Vagina (tissue), 2 donors: ENCODE measurements around the gene TAF4B. TPM values are rescaled to one million over a fixed set of nuclear protein-coding genes. Genes with fewer than 3 reads are reported as not detected.
"Not testable (repeated sequence)": the region's sequence is repeated elsewhere in the genome, so short reads cannot be mapped to it uniquely, and the experiment has no call there.

Source experiments
- DNase-seq, 2 donors: peaks; one replicate each; pipeline ENCODE4 v3.0.0-alpha.2; 2017; ENCODE audit errors: extremely low spot score in 2 of 2
- H3K27ac ChIP-seq: fragments of 200-600 bp; sonication (generic); one replicate; pipeline ENCODE4 v1.5.1; 2019
- H3K27me3 ChIP-seq: fragments of 200-600 bp; sonication (generic); one replicate; pipeline ENCODE4 v1.5.1; 2019
- H3K36me3 ChIP-seq, 2 donors: fragments of 200-600 bp; sonication (generic); one replicate each; pipeline ENCODE4 v1.5.1; 2017 to 2019
- H3K4me1 ChIP-seq: fragments of 200-600 bp; sonication (generic); one replicate; pipeline ENCODE4 v1.5.1; 2019
- H3K4me3 ChIP-seq, 2 donors: fragments of 200-600 bp; sonication (generic); 1 replicate in 1 of 2; 2 replicates in 1 of 2; pipeline ENCODE4 v1.5.1; 2016 to 2019
- H3K9me3 ChIP-seq: fragments of 200-600 bp; sonication (generic); one replicate; pipeline ENCODE4 v1.5.1; 2019
- POLR2A ChIP-seq, 2 donors: fragments of 450-650 bp; IDR thresholded peaks; one replicate each; pipeline ENCODE4 v1.6.1; 2017; ENCODE audit warnings: antibody characterized with exemption in 2 of 2, mild to moderate bottlenecking in 2 of 2, moderate library complexity in 2 of 2
- POLR2AphosphoS5 ChIP-seq, 2 donors: sonication (generic); formaldehyde crosslinking; IDR thresholded peaks; one replicate each; pipeline ENCODE4 v1.9.0; 2017; ENCODE audit warnings: antibody characterized with exemption in 2 of 2, mild to moderate bottlenecking in 2 of 2, low read depth in 1 of 2; ENCODE audit not compliant: insufficient read depth in 1 of 2
- intact Hi-C: fragments of 100-400 bp; cut with DNase I; formaldehyde crosslinking; loops from one replicate; pipeline ENCODE4 v1.15.1; 2023
- total RNA-seq: library from RNA; depleted of rRNA; stranded (reverse); fragments of >200 nt; gene quantifications from one replicate; pipeline ENCODE4 v1.2.3, GENCODE V29; 2016
- TF ChIP-seq, protein P1 (sequence below), 3 experiments: fragments of 450-650 bp in 2 of 3; fragments of 200-600 bp in 1 of 3; sonication (generic) in 1 of 3; IDR thresholded peaks; one replicate each; pipeline ENCODE4 v1.5.1; 2017 to 2019; ENCODE audit warnings: antibody characterized with exemption in 3 of 3, mild to moderate bottlenecking in 2 of 3, moderate library complexity in 2 of 3

Gene TAF4B
- total RNA-seq, 1 donor from 2014 or later = 16.0 TPM

DNA sequence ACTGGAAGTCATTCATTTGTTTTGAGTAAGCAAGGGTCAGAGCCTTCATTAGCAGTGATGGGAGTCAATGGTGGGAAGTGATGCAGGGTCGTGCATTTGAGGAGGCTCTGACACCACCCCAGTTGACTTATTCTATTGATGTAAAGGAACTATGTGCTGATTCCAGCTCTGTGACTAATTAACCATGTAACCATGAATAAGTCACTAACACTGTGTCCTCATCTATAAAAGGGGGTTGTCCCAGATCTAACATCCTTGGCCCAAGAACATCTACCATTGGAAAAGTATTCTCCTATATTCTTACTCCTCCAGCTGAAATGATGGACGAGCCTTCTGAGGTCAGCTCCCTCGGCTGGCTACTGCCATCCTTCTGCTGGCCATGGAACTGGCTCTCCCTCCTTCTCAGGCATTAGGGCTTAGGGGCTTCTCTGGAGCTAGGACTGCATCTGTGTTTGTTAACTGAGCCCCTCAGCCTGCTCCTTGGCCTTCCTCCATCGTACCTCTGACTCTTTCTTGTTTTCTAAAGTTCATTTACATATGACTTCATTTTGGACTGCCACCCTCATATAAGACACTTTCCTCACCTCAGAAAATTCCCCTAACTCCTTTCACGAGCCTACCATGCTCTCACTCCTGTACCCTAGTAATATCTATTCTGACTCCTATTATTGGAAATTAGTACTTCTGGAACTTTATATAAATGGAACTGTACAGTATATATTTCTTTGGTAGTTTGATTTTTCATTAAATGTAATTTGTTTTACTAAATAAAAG lies 206.6 kb downstream of the TAF4B start:
- no peaks in the 10 kb centered on the region for H3K36me3 ChIP-seq
- TF ChIP-seq POLR2AphosphoS5 (IDR thresholded peaks at IDR 0.05; ENCODE audit: insufficient read depth in 1 of 2, low read depth in 1 of 2) (no peak), POLR2A (IDR thresholded peaks at IDR 0.05) (no peak)
- TF ChIP-seq, protein P1, sequence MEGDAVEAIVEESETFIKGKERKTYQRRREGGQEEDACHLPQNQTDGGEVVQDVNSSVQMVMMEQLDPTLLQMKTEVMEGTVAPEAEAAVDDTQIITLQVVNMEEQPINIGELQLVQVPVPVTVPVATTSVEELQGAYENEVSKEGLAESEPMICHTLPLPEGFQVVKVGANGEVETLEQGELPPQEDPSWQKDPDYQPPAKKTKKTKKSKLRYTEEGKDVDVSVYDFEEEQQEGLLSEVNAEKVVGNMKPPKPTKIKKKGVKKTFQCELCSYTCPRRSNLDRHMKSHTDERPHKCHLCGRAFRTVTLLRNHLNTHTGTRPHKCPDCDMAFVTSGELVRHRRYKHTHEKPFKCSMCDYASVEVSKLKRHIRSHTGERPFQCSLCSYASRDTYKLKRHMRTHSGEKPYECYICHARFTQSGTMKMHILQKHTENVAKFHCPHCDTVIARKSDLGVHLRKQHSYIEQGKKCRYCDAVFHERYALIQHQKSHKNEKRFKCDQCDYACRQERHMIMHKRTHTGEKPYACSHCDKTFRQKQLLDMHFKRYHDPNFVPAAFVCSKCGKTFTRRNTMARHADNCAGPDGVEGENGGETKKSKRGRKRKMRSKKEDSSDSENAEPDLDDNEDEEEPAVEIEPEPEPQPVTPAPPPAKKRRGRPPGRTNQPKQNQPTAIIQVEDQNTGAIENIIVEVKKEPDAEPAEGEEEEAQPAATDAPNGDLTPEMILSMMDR (IDR thresholded peaks at IDR 0.05) = no peak

GRCh38 chr18:26434887-26435286 lies 208.6 kb downstream of the TAF4B start:
- no peaks in the 10 kb centered on the region for H3K4me1 ChIP-seq
- no peak for DNase-seq
- intact Hi-C loops = no loop called here
- no peaks in the 10 kb centered on the region for H3K27me3 ChIP-seq
- no peaks in the 10 kb centered on the region for H3K9me3 ChIP-seq
- H3K27ac ChIP-seq = no peak overlapping the region
- H3K4me3 ChIP-seq = no peak overlapping the region
- no peaks in the 10 kb centered on the region for H3K36me3 ChIP-seq
- TF ChIP-seq POLR2A (IDR thresholded peaks at IDR 0.05) = no peak
- TF ChIP-seq, protein P1 (IDR thresholded peaks at IDR 0.05) = no peak
- TF ChIP-seq POLR2AphosphoS5 (IDR thresholded peaks at IDR 0.05; ENCODE audit: insufficient read depth in 1 of 2, low read depth in 1 of 2) = no peak

More for the DNA sequence above, 206.6 kb downstream of the TAF4B start:
- no peaks in the 10 kb centered on the region for H3K9me3 ChIP-seq
- H3K4me3 ChIP-seq = no peak overlapping the region
- H3K27me3 ChIP-seq = no peaks in the 10 kb centered on the region
- intact Hi-C loops = no loop called here
- peak in 1 of 2 donors; percentile 16 for DNase-seq
- H3K4me1 ChIP-seq = no peaks in the 10 kb centered on the region
- no peak overlapping the region for H3K27ac ChIP-seq

DNA sequence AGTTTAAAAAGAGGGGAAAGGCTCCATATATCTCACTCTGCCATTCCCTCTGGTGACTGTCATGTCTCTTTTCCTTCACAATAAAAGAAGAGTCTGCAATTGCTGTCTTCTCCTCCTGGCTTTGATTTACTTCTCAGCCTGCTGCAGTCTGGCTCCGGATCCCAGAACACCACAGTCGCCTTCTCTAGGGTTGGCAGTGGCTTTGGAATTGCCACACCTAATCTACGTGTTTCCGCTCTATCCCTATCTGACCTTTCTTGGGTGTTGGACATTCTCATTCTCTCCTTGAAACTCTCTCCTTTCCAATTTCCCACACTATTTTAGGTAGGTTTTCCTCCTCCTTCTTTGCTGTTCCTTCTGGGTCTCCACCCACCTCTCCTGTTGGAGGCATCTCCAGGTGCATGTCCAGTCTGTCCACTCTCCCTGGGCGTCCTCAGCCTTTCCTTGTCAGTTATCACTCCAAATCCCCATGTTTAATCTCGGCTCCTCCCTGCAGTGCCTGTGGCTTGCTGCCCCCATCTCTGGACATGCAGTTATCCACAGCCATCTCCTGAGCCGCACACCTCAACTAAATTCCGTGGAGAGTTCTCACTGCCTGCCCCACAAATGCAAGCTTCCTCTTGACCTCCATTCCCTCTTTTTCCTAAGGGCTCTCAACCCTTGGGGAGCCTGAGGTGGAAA lies 209.3 kb downstream of the TAF4B start:
- intact Hi-C loops = no loop called here
- H3K27me3 ChIP-seq = no peaks in the 10 kb centered on the region

GRCh38 chr18:26436176-26437051 lies 210.2 kb downstream of the TAF4B start:
- no peak overlapping the region for H3K4me3 ChIP-seq
- DNase-seq = peak in 1 of 2 donors; percentile 77
- no peaks in the 10 kb centered on the region for H3K27me3 ChIP-seq
- no peak for TF ChIP-seq POLR2A (IDR thresholded peaks at IDR 0.05)
- no peak for TF ChIP-seq POLR2AphosphoS5 (IDR thresholded peaks at IDR 0.05; ENCODE audit: insufficient read depth in 1 of 2, low read depth in 1 of 2)
- TF ChIP-seq, protein P1 (IDR thresholded peaks at IDR 0.05) = no peak
- no peaks in the 10 kb centered on the region for H3K4me1 ChIP-seq
- H3K36me3 ChIP-seq = no peaks in the 10 kb centered on the region
- H3K27ac ChIP-seq = no peak overlapping the region
- H3K9me3 ChIP-seq = no peaks in the 10 kb centered on the region
- intact Hi-C loops = no loop called here

More for the DNA sequence above, 209.3 kb downstream of the TAF4B start:
- H3K27ac ChIP-seq = no peak overlapping the region
- no peaks in the 10 kb centered on the region for H3K9me3 ChIP-seq
- TF ChIP-seq POLR2AphosphoS5 (IDR thresholded peaks at IDR 0.05; ENCODE audit: insufficient read depth in 1 of 2, low read depth in 1 of 2) = no peak
- TF ChIP-seq, protein P1 (IDR thresholded peaks at IDR 0.05) = no peak
- TF ChIP-seq POLR2A (IDR thresholded peaks at IDR 0.05) = no peak
- no peaks in the 10 kb centered on the region for H3K36me3 ChIP-seq
- no peak overlapping the region for H3K4me3 ChIP-seq
- no peaks in the 10 kb centered on the region for H3K4me1 ChIP-seq
- peak in 1 of 2 donors; percentile 62 for DNase-seq

DNA sequence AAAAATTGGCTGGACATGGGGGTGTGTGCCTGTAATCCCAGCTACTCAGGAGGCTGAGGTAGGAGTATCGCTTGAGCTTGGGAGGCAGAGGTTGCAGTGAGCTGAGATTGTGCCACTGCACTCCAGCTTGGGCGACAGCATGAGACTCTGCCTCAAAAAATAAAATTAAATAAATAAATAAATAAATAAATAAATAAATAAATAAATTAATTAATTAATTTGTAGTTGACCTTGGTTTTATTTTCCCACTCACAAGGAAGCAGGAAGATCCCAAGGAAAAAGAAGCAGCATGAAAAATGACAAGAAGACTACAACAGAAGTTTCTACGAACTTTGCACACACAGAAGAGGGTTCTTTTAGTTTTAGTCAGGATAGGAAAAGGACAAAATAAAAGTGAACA lies 211.4 kb downstream of the TAF4B start:
- intact Hi-C loops, H3K27me3 ChIP-seq, H3K36me3 ChIP-seq, H3K9me3 ChIP-seq, DNase-seq, H3K27ac ChIP-seq, H3K4me3 ChIP-seq: not testable (repeated sequence)
- peaks cover 11% of the 10 kb centered on the region for H3K4me1 ChIP-seq
